HepG2 (cell line): Measurements from ENCODE around the gene ATG3. TPM values are rescaled to one million over a fixed set of nuclear protein-coding genes. Genes with fewer than 3 reads are reported as not detected.

Source experiments
- ATAC-seq: fragments of 200-7000 bp; cut with Tn5 transposase; 3 replicates; pipeline ENCODE4 v1.9.1; 2020; ENCODE audit warnings: mild to moderate bottlenecking, moderate library complexity
- BruUV-seq: library from RNA; stranded (reverse); fragments of 400-500 nt; replicated peaks from 2 replicates; lab custom pipeline; 2021; lab: Mats Ljungman, UMichigan
- CTCF ChIA-PET: fragments of 300-600 bp; formaldehyde crosslinking; extraction: SDS; loops from one replicate; lab custom pipeline; 2021; ENCODE audit warnings: low total read pairs, inconsistent platforms, low intra/inter-chr PET ratio; lab: Yijun Ruan, JAX
- POLR2A ChIA-PET: fragments of 350-600 bp; sonication (Branson Sonifier 250); formaldehyde crosslinking; loops from one replicate; lab custom pipeline; 2020; ENCODE audit warnings: antibody characterized with exemption, inconsistent platforms; lab: Yijun Ruan, JAX
- DNase-seq: peaks from one replicate; pipeline ENCODE4 v3.0.0-alpha.2; 2015; ENCODE audit warnings: low spot score
- FAIRE-seq: peaks from 3 replicates; lab custom pipeline; 2011; peaks lifted over from hg19 to GRCh38; lab: Jason Lieb, UNC
- H2AFZ ChIP-seq: one replicate; pipeline ENCODE4 v1.6.1; 2011; ENCODE audit warnings: low read length, inconsistent platforms
- H3K27ac ChIP-seq: fragments of 300-600 bp; 3 replicates; pipeline ENCODE4 v1.8.0; 2011; ENCODE audit warnings: mixed run types, mild to moderate bottlenecking, mixed read lengths, low read length, inconsistent platforms; ENCODE audit not compliant: insufficient read depth; ENCODE audit errors: extremely low read length
- H3K27me3 ChIP-seq, 2 experiments: fragments of 200-600 bp in 1 of 2; 2 replicates in 1 of 2; 3 replicates in 1 of 2; pipeline versions ENCODE4 v1.6.0 to v1.8.0; 2011; ENCODE audit warnings: low read length in 2 of 2, mild to moderate bottlenecking in 2 of 2, moderate library complexity in 2 of 2, inconsistent platforms in 1 of 2; ENCODE audit not compliant: insufficient read depth in 2 of 2, control insufficient read depth in 1 of 2
- H3K36me3 ChIP-seq, 2 experiments: fragments of 200-600 bp in 1 of 2; replicated peaks in 1 of 2; 2 replicates in 1 of 2; 3 replicates in 1 of 2; pipeline versions ENCODE4 v1.5.1 to v1.8.0; 2011; ENCODE audit warnings: low read length in 2 of 2, inconsistent platforms in 1 of 2; ENCODE audit not compliant: insufficient read depth in 2 of 2, control insufficient read depth in 1 of 2
- H3K4me1 ChIP-seq: 2 replicates; pipeline ENCODE4 v1.5.1; 2012; ENCODE audit warnings: low read length, inconsistent platforms; ENCODE audit not compliant: insufficient read depth
- H3K4me2 ChIP-seq: 2 replicates; pipeline ENCODE4 v1.6.0; 2011; ENCODE audit warnings: low read depth, low read length, inconsistent platforms
- H3K4me3 ChIP-seq, 3 experiments: fragments of 200-600 bp in 1 of 3; sonication (generic), shearing (Covaris generic) in 1 of 3; replicated peaks in 1 of 3; 2 replicates each; pipeline ENCODE4 v1.5.1; 2011 to 2016; ENCODE audit warnings: low read length in 3 of 3, inconsistent platforms in 2 of 3, low read depth in 2 of 3, mild to moderate bottlenecking in 2 of 3, control low read depth in 1 of 3, mixed read lengths in 1 of 3; ENCODE audit not compliant: insufficient read depth in 1 of 3
- H3K79me2 ChIP-seq: one replicate; pipeline ENCODE4 v1.6.1; 2011; ENCODE audit warnings: low read length, inconsistent platforms; ENCODE audit not compliant: insufficient read depth
- H3K9ac ChIP-seq: 2 replicates; pipeline ENCODE4 v1.6.0; 2011; ENCODE audit warnings: mild to moderate bottlenecking, low read depth, low read length, inconsistent platforms; ENCODE audit not compliant: insufficient read depth
- H3K9me3 ChIP-seq: 2 replicates; pipeline ENCODE4 v1.5.1; 2012; ENCODE audit warnings: mild to moderate bottlenecking, low read length
- H4K20me1 ChIP-seq: 2 replicates; pipeline ENCODE4 v1.6.0; 2011; ENCODE audit warnings: inconsistent platforms, mild to moderate bottlenecking, low read length, moderate library complexity; ENCODE audit not compliant: insufficient read depth
- AGO2 ChIP-seq: fragments of 200-400 bp; formaldehyde crosslinking; optimal IDR thresholded peaks from 2 replicates; pipeline ENCODE3; 2017; ENCODE audit warnings: mild to moderate bottlenecking, low read depth, low read length, moderate library complexity
- BRF2 ChIP-seq: sonication (generic); formaldehyde crosslinking; IDR thresholded peaks from 2 replicates; pipeline ENCODE4 v1.8.1; 2022; ENCODE audit warnings: mild to moderate bottlenecking, missing genetic modification reagents
- ELF1 ChIP-seq: sonication (generic); formaldehyde crosslinking; IDR thresholded peaks from 2 replicates; pipeline ENCODE4 v1.4.0; 2020; ENCODE audit warnings: missing genetic modification reagents
- KDM1A ChIP-seq: IDR thresholded peaks from 2 replicates; pipeline ENCODE4 v1.6.1; 2016; ENCODE audit warnings: missing compliant biosample characterization
- KDM5B ChIP-seq: sonication (generic); formaldehyde crosslinking; IDR thresholded peaks from 2 replicates; pipeline ENCODE4 v1.4.0; 2020; ENCODE audit warnings: missing genetic modification reagents, mild to moderate bottlenecking, borderline replicate concordance
- PLRG1 ChIP-seq: fragments of 450-650 bp; conservative IDR thresholded peaks from 2 replicates; pipeline ENCODE4 v1.6.1; 2016
- REPIN1 ChIP-seq: sonication (generic); formaldehyde crosslinking; IDR thresholded peaks from 2 replicates; pipeline ENCODE4 v1.8.0; 2022; ENCODE audit warnings: missing genetic modification reagents, low read depth, mild to moderate bottlenecking, borderline replicate concordance
- RORA ChIP-seq: sonication (generic); formaldehyde crosslinking; IDR thresholded peaks from 2 replicates; pipeline ENCODE4 v1.5.0; 2020; ENCODE audit warnings: mild to moderate bottlenecking, missing genetic modification reagents, moderate library complexity
- SIX4 ChIP-seq: sonication (generic); formaldehyde crosslinking; IDR thresholded peaks from 2 replicates; pipeline ENCODE4 v1.4.0; 2020; ENCODE audit warnings: missing genetic modification reagents
- SNAPC2 ChIP-seq: sonication (generic); formaldehyde crosslinking; IDR thresholded peaks from 2 replicates; pipeline ENCODE4 v1.8.1; 2022; ENCODE audit warnings: mild to moderate bottlenecking, missing genetic modification reagents
- SOX6 ChIP-seq, 2 experiments: fragments of 450-650 bp in 1 of 2; sonication (generic) in 1 of 2; formaldehyde crosslinking in 1 of 2; IDR thresholded peaks; 2 replicates each; pipeline versions ENCODE4 v1.4.0 to v1.6.1; 2017 to 2020; ENCODE audit warnings: antibody characterized with exemption in 1 of 2, mild to moderate bottlenecking in 1 of 2, missing genetic modification reagents in 1 of 2
- TARDBP ChIP-seq: sonication (generic); formaldehyde crosslinking; IDR thresholded peaks from 2 replicates; pipeline ENCODE4 v1.8.0; 2022; ENCODE audit warnings: mild to moderate bottlenecking, missing genetic modification reagents
- WIZ ChIP-seq: sonication (generic); formaldehyde crosslinking; IDR thresholded peaks from 2 replicates; pipeline ENCODE4 v1.5.1; 2020; ENCODE audit warnings: mild to moderate bottlenecking, missing genetic modification reagents
- ZBTB43 ChIP-seq: sonication (generic); formaldehyde crosslinking; conservative IDR thresholded peaks from 2 replicates; pipeline ENCODE4 v1.4.0; 2020; ENCODE audit warnings: missing genetic modification reagents
- ZNF562 ChIP-seq: sonication (generic); formaldehyde crosslinking; IDR thresholded peaks from 2 replicates; pipeline ENCODE4 v1.8.0; 2022; ENCODE audit warnings: missing genetic modification reagents, borderline replicate concordance
- ZNF800 ChIP-seq: sonication (generic); formaldehyde crosslinking; IDR thresholded peaks from 2 replicates; pipeline ENCODE4 v1.4.0; 2020; ENCODE audit warnings: missing genetic modification reagents
- ZNF850 ChIP-seq: sonication (generic); formaldehyde crosslinking; conservative IDR thresholded peaks from 2 replicates; pipeline ENCODE4 v1.9.0; 2021; ENCODE audit warnings: mild to moderate bottlenecking, missing genetic modification reagents
- ZSCAN30 ChIP-seq: sonication (generic); formaldehyde crosslinking; IDR thresholded peaks from 2 replicates; pipeline ENCODE4 v1.5.0; 2020; ENCODE audit warnings: mild to moderate bottlenecking, missing genetic modification reagents
- ZSCAN9 ChIP-seq: IDR thresholded peaks from 2 replicates; pipeline ENCODE4 v1.6.1; 2016; ENCODE audit warnings: borderline replicate concordance
- WGBS: methylation state at CpG from one replicate; pipeline ENCODE4 v1.1.6; 2017; ENCODE audit warnings: low lambda C conversion rate; 5-methylcytosine and 5-hydroxymethylcytosine counted together
- in situ Hi-C: cut with HindIII; loops from 2 replicates; pipeline ENCODE4 v1.10.0; 2017; ENCODE audit warnings: low pct_unique_long_range_greater_than_20kb; ENCODE audit not compliant: extremely low pct_ligation_motif_present
- intact Hi-C: fragments of 100-400 bp; cut with micrococcal nuclease; formaldehyde crosslinking; loops from one replicate; pipeline ENCODE4 v1.10.0; 2022; ENCODE audit not compliant: unreplicated experiment
- polyA plus RNA-seq, 8 experiments: library from polyadenylated mRNA; depleted of rRNA in 3 of 8; stranded (reverse) in 7 of 8; unstranded in 1 of 8; fragments of >200 nt; fragmentation: Illumina TruSeq in 4 of 8; extraction: Trizol in 4 of 8; gene quantifications; 2 replicates each; pipeline versions ENCODE4 v1.2.1 to v1.2.3, GENCODE V29; 2011 to 2016; ENCODE audit warnings: low read depth in 4 of 8, missing spikeins in 1 of 8, mixed read lengths in 1 of 8; ENCODE audit not compliant: insufficient read depth in 1 of 8
- total RNA-seq, 5 experiments: library from RNA; depleted of rRNA; stranded (reverse); fragments of >200 nt; fragmentation: Illumina TruSeq; extraction: Trizol; gene quantifications; 2 replicates each; pipeline ENCODE4 v1.2.3, GENCODE V29; 2016; ENCODE audit warnings: low read depth in 1 of 5
- TF ChIP-seq, protein P1 (sequence below): sonication (generic); formaldehyde crosslinking; conservative IDR thresholded peaks from 2 replicates; pipeline ENCODE4 v1.4.0; 2020; ENCODE audit warnings: missing genetic modification reagents

Gene ATG3
- total and polyA plus RNA-seq, 2 of the 13 experiments (the other 11 are each of a cell fraction or from before 2014, with no cell fraction given): 19.6 to 34.8 TPM

- Histone ChIP-seq H4K20me1 (no peaks in the 10 kb centered on the region), H3K9me3 (no peaks in the 10 kb centered on the region), H3K27ac (no peak overlapping the region), H3K4me2 (no peak overlapping the region), H3K4me1 (no peaks in the 10 kb centered on the region), H3K79me2 (no peaks in the 10 kb centered on the region), H3K27me3 (no peaks in the 10 kb centered on the region), H3K4me3 (no peak overlapping the region), H2AFZ (no peak overlapping the region), H3K9ac (no peak overlapping the region), H3K36me3 (no peaks in the 10 kb centered on the region)
- DNase-seq (no peak), FAIRE-seq (no peak), ATAC-seq (no peak)
- CTCF ChIA-PET: no interaction called here
- WGBS: 47% methylated on average over 4 of the region's 4 CpGs
- in situ Hi-C loops: no loop called here
- POLR2A ChIA-PET: no interaction called here
- TF ChIP-seq SOX6 (IDR thresholded peaks at IDR 0.05) (no peak), SOX6 (CRISPR knock-in tag; IDR thresholded peaks at IDR 0.05) (no peak), AGO2 (no peak), ZNF562 (CRISPR knock-in tag) (no peak), BRF2 (no peak), TARDBP (no peak), PLRG1 (no peak), ZSCAN30 (no peak), ZNF800 (CRISPR knock-in tag) (no peak), RORA (CRISPR knock-in tag) (no peak), ZBTB43 (CRISPR knock-in tag) (no peak), KDM1A (CRISPR knock-in tag) (no peak), SNAPC2 (CRISPR knock-in tag) (no peak), ELF1 (CRISPR knock-in tag) (no peak), KDM5B (CRISPR knock-in tag) (no peak), SIX4 (no peak), ZSCAN9 (CRISPR knock-in tag) (no peak), ZNF850 (CRISPR knock-in tag) (no peak), REPIN1 (no peak), WIZ (CRISPR knock-in tag) (no peak)
- TF ChIP-seq, protein P1, sequence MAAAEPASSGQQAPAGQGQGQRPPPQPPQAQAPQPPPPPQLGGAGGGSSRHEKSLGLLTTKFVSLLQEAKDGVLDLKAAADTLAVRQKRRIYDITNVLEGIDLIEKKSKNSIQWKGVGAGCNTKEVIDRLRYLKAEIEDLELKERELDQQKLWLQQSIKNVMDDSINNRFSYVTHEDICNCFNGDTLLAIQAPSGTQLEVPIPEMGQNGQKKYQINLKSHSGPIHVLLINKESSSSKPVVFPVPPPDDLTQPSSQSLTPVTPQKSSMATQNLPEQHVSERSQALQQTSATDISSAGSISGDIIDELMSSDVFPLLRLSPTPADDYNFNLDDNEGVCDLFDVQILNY (CRISPR knock-in tag): no peak
- intact Hi-C loops: no loop called here
- no TSS peak for BruUV-seq
These were observed 42.8 kb upstream of the ATG3 start for GRCh38 chr3:112604536-112604935.
